Fibroblast of gingiva (primary cell): ENCODE data around the gene C22orf31.
"Not testable (repeated sequence)": the region's sequence is repeated elsewhere in the genome, so short reads cannot be mapped to it uniquely, and the experiment has no call there.

Source experiments
- DNase-seq: peaks from one replicate; pipeline ENCODE4 v3.0.0-alpha.2; 2011; ENCODE audit warnings: low read depth

The C22orf31 gene

GRCh38 chr22:29055192-29055830 lies 6.3 kb downstream of the C22orf31 start:
- no peak for DNase-seq

- no peak for DNase-seq
These were observed 7.3 kb downstream of the C22orf31 start for GRCh38 chr22:29054251-29054767.

- no peak for DNase-seq
These were observed 8.5 kb downstream of the C22orf31 start for GRCh38 chr22:29053048-29053702.

GRCh38 chr22:29050457-29050856 lies 11.2 kb downstream of the C22orf31 start:
- DNase-seq = no peak

- no peak for DNase-seq
These were observed 11.9 kb downstream of the C22orf31 start for GRCh38 chr22:29049655-29050263.

- no peak for DNase-seq
These were observed 12.6 kb downstream of the C22orf31 start for GRCh38 chr22:29048822-29049654.

- peak; percentile 76 for DNase-seq
These were observed 16.9 kb downstream of the C22orf31 start for GRCh38 chr22:29044657-29045176.

- peak; percentile 73 for DNase-seq
These were observed 17.6 kb downstream of the C22orf31 start for GRCh38 chr22:29043906-29044575.

GRCh38 chr22:29041408-29041807 lies 20.2 kb downstream of the C22orf31 start:
- peak; percentile 10 for DNase-seq

GRCh38 chr22:29040385-29041275 lies 21.0 kb downstream of the C22orf31 start:
- DNase-seq = peak; percentile 81

GRCh38 chr22:29039684-29040083 lies 21.9 kb downstream of the C22orf31 start:
- DNase-seq = not testable (repeated sequence)

GRCh38 chr22:29039148-29039547 lies 22.5 kb downstream of the C22orf31 start:
- no peak for DNase-seq

- no peak for DNase-seq
These were observed 24.2 kb downstream of the C22orf31 start for GRCh38 chr22:29037340-29037932.

GRCh38 chr22:29032584-29032983 lies 29.0 kb downstream of the C22orf31 start:
- DNase-seq = peak; percentile 39

- DNase-seq = no peak
These were observed 29.6 kb downstream of the C22orf31 start for GRCh38 chr22:29032014-29032475.

- peak; percentile 88 for DNase-seq
These were observed 30.2 kb downstream of the C22orf31 start for GRCh38 chr22:29031227-29032011.

- peak; percentile 68 for DNase-seq
These were observed 30.9 kb downstream of the C22orf31 start for GRCh38 chr22:29030618-29031226.

GRCh38 chr22:29030016-29030617 lies 31.5 kb downstream of the C22orf31 start:
- DNase-seq = no peak
